OCI-LY3 (cell line): ENCODE measurements around the gene SLC50A1.

Experiments
- EZH2phosphoT487 ChIP-seq: fragments of 200-600 bp; shearing (Covaris generic); IDR thresholded peaks from 2 replicates; pipeline ENCODE4 v1.6.1; 2018; ENCODE audit warnings: antibody characterized with exemption, mixed run types, low read depth
- TF ChIP-seq, protein P1 (sequence below): fragments of 200-600, 300-600 bp; sonication (generic); IDR thresholded peaks from 2 replicates; pipeline ENCODE4 v1.5.1; 2014; ENCODE audit warnings: antibody characterized with exemption, low read length, low read depth

DNA sequence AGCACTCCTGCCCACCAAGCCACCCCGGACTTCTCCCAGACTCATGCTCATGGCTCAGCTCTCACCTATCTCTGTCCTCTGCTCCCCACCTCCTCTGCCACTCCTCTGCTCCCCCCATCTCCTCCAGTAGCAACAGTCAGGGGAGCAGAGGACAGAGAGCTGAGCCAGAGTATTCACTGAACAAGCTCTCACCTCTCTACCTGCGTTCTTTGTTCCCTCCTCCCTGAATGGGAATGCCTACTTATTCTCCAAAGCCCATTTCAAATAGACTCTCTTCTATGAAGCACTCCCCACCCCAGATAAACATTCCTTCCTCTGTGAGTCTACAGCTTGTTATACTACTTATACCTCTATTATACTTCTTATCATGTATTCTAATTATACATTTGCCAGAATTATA, 14.4 kb upstream of the SLC50A1 start:
- TF ChIP-seq, protein P1, sequence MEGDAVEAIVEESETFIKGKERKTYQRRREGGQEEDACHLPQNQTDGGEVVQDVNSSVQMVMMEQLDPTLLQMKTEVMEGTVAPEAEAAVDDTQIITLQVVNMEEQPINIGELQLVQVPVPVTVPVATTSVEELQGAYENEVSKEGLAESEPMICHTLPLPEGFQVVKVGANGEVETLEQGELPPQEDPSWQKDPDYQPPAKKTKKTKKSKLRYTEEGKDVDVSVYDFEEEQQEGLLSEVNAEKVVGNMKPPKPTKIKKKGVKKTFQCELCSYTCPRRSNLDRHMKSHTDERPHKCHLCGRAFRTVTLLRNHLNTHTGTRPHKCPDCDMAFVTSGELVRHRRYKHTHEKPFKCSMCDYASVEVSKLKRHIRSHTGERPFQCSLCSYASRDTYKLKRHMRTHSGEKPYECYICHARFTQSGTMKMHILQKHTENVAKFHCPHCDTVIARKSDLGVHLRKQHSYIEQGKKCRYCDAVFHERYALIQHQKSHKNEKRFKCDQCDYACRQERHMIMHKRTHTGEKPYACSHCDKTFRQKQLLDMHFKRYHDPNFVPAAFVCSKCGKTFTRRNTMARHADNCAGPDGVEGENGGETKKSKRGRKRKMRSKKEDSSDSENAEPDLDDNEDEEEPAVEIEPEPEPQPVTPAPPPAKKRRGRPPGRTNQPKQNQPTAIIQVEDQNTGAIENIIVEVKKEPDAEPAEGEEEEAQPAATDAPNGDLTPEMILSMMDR, result no peak
- no peak for TF ChIP-seq EZH2phosphoT487
